NOMO-1 treated with dmso at 0.1 percent for 144 hours (cell line): ENCODE results near the gene ACTA2.

Experiments used
- DNase-seq: peaks from one replicate; lab custom pipeline; 2025; ENCODE audit not compliant: unreplicated experiment; lab: John Stamatoyannopoulos, UW

ACTA2 gene

GRCh38 chr10:88952647-88953111 is at the start of gene ACTA2:
ACTA2 (minus strand) TSS chr10:88952773; CDS start chr10:88948930, 3,843 bp downstream.
- no peak for DNase-seq

GRCh38 chr10:89001729-89002072 is 49.1 kb upstream of the ACTA2 start:
- no peak for DNase-seq

DNA sequence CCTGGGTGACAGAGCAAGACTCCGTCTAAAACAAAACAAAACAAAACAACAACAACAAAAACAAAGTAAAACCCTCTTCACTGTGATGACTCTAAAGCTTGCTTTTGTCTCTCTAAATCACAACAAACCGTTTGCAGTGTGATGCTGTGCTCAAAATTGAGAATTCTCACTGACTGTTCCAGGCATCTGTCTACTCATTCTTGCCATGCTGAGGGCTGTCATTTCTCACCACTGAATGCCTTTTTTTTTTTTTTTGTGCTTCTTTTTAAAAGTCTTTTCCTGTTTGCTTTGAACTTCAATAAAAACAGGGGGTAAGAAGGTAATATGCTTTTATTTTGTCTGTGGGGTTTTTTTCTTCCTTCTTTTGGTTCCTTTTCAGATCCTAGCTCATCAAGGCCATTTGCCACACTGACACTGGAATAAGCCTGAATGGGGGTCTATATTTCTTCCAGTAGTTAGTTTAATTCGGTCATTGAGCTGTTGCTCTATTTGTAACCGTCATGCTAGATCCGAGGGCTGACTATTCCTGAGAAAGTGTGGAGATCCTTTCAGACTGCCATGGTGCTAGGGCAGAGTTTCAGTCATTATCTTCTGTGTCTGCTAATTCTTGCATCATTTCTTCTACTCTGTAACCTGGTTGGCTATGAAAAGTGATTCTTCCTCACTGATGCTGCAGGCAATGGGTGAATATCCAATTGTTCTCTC is 48.6 kb upstream of the ACTA2 start:
- no peak for DNase-seq

DNA sequence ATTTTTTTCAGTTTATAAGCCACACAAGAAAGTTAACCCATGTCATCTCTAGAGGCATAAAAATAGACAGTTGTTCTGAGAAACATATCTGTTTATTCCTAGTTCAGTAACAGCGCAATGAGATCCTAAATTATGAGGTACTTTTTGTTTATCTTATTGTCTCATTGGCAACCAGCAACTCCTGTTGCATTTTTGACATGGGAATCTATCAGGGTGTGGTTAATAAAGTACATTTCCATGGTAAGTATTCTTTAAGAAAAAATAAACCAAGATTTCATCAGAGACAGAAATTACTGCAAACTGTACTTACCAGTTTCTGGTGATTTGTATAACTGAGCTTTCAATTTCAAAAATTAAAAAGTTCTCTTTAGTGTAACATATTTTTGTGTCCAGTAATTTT is 47.1 kb upstream of the ACTA2 start:
- DNase-seq, result no peak

DNA sequence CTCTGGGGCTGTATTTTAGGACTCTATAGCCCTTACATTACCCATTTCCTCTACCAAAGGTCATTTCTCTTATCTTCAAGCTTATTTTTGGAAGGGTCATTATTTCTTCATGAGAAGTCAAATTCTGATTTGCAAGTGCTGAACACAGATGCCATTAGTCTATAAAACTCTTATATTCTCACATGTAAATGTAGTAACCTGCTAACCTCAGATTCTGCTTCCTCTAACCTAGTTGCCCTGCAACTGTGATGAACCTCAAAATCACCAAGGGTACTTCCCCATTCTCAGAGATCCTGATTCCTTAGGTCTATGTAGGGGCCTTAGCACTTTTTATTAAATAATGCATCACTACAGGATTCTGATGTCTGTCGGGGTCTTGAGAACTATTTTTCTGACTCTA is 44.4 kb upstream of the ACTA2 start:
- DNase-seq, result peak; percentile 61

DNA sequence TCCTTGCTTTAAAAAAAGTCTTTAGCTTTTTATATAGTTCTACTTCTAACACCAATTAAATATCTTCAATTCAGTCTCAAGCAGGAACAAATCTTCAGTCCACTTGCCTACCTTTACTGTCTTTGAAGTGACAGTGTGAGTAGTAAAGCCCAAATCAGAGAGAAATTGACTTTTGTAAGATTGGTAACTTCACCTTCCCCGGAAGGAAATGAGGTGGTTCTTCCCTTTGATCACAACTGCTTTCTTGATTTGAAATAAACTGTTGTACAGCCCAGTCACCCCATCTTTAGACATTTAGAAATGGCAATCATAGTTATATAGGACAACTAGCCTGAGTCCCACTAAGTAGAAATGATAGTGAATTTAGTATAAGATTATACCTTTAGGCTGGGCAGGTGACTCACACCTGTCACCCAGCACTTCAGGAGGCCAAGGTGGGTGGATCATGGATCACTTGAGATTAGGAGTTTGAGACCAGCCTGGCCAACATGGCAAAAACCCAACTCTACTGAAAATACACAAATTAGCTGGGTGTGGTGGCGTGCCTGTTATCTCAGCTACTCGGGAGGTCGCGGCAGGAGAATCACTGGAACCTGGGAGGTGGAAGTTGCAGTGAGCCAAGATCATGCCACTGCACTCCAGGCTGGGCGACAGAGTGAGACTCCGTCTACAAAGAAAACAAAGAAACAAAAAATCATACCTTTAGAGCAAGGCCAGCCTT is 42.7 kb upstream of the ACTA2 start:
- no peak for DNase-seq

- DNase-seq, result no peak
These were observed 41.4 kb upstream of the ACTA2 start for GRCh38 chr10:88994019-88994418.

GRCh38 chr10:88992921-88993524 is 40.5 kb upstream of the ACTA2 start:
- no peak for DNase-seq

- DNase-seq, result no peak
These were observed 39.3 kb upstream of the ACTA2 start for GRCh38 chr10:88991899-88992320.

GRCh38 chr10:88991161-88991898 is 38.8 kb upstream of the ACTA2 start:
- DNase-seq, result peak; percentile 72

DNA sequence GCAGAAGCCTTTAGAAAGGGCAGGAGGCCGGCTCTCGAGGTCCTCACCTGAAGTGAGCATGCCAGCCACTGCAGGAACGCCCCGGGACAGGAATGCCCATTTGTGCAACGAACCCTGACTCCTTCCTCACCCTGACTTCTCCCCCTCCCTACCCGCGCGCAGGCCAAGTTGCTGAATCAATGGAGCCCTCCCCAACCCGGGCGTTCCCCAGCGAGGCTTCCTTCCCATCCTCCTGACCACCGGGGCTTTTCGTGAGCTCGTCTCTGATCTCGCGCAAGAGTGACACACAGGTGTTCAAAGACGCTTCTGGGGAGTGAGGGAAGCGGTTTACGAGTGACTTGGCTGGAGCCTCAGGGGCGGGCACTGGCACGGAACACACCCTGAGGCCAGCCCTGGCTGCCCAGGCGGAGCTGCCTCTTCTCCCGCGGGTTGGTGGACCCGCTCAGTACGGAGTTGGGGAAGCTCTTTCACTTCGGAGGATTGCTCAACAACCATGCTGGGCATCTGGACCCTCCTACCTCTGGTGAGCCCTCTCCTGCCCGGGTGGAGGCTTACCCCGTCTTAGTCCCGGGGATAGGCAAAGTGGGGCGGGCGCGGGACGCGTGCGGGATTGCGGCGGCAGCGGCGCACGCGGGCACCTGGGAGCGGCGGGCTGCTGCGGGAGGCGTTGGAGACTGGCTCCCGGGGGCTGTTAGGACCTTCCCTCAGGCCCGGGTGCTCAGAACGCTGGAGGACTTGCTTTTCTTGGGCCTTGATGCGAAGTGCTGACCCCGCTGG is 38.0 kb upstream of the ACTA2 start, which contains the start of gene FAS:
FAS (plus strand) TSS at position 415 of the 777 bp plus-strand sequence; CDS start at position 494, 79 bp downstream.
- DNase-seq, result peak; percentile 80

GRCh38 chr10:88989824-88990383 is 37.3 kb upstream of the ACTA2 start:
- DNase-seq, result peak; percentile 76

- no peak for DNase-seq
These were observed 36.9 kb upstream of the ACTA2 start for GRCh38 chr10:88989423-88989822.

DNA sequence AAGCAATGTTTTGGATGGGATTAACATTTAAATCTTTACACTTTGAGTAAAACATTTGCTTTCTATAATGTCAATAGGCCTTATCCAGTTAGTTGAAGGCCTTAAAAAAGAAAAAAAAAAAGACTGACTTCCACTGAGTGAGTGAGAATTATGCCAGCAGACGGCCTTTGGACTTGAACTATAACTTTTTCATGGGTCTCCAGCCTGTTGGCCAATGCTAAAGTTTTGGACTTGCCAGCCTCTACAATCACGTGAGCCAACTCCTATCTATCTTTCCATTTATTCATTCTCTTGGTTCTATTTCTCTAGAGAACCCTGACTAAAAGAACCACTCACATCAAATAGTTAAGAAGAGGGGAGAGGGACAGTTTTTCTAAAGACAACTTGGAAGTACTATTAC is 35.3 kb upstream of the ACTA2 start:
- DNase-seq, result no peak

- no peak for DNase-seq
These were observed 34.7 kb upstream of the ACTA2 start for GRCh38 chr10:88987243-88987725.

GRCh38 chr10:88986549-88987242 is 34.1 kb upstream of the ACTA2 start:
- no peak for DNase-seq

DNA sequence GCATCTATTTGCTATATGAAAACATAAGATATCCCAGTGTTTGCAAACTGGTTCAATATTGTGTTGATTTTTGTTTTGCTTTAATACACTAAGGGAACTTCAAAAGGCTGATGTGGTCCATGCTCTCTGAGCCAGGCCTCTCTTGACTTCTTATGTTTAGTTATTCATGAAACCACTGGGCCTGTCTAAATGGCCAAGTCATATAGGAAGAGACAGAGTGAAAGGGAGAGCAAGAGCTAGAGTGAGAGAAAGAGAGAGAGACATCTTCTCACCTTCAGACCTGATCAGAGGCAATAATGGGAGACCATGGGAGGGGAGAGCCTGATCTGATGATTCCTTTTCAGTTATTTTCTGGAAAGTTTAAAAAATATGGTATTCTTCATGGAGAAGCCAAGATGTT is 32.0 kb upstream of the ACTA2 start:
- no peak for DNase-seq

- no peak for DNase-seq
These were observed 31.4 kb upstream of the ACTA2 start for GRCh38 chr10:88983939-88984338.

GRCh38 chr10:88983206-88983605 is 30.6 kb upstream of the ACTA2 start:
- DNase-seq, result no peak
